GM18507 (cell line): ENCODE measurements around the gene TOX2.

Experiments used
- DNase-seq: peaks from one replicate; pipeline ENCODE4 v3.0.0; 2011; ENCODE audit warnings: low read depth; ENCODE audit not compliant: insufficient read length; ENCODE audit errors: extremely low spot score
- FAIRE-seq: peaks from 2 replicates; lab custom pipeline; 2011; peaks lifted over from hg19 to GRCh38; lab: Jason Lieb, UNC

Gene TOX2

DNA sequence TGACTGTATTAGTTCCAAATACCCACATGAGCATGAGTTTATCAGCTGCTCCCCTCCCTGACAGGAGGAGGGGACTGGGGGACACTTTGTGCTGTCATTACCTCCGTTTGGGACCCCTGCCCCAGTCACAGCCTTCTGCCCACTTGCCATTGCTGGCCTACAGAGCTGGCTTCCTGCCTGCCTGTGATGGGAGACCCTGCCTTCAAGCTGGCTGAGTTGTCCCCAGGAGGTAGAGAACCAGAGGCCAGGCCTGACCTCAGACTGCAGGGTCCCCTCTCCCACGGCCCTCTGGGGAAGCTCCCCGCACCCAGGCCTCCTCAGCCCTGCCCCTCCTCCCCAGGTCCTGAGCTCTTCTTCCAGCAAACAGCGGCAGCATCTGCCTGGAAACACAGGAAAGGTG, 166.8 kb downstream of the TOX2 start:
- DNase-seq (no peak), FAIRE-seq (no peak)

DNA sequence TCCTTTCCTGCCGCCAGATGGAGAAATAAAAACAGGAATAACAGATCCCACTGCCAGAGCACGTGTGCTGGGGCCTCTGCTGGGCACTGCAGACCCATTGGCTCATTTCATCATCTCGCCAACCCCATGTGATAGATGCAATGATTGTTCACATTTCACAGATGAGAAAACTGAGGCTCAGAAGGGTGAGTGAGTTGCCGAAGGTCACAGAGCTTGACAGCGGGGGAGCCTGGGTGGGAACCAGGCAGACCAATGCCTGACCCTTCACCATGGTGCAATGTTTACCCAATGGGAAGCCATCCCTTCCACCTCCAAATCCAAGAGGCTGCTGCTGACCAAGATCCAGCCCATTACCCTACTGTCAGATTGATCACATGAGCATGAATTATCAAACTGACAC, 167.2 kb downstream of the TOX2 start:
- no peak for DNase-seq
- FAIRE-seq, result no peak

DNA sequence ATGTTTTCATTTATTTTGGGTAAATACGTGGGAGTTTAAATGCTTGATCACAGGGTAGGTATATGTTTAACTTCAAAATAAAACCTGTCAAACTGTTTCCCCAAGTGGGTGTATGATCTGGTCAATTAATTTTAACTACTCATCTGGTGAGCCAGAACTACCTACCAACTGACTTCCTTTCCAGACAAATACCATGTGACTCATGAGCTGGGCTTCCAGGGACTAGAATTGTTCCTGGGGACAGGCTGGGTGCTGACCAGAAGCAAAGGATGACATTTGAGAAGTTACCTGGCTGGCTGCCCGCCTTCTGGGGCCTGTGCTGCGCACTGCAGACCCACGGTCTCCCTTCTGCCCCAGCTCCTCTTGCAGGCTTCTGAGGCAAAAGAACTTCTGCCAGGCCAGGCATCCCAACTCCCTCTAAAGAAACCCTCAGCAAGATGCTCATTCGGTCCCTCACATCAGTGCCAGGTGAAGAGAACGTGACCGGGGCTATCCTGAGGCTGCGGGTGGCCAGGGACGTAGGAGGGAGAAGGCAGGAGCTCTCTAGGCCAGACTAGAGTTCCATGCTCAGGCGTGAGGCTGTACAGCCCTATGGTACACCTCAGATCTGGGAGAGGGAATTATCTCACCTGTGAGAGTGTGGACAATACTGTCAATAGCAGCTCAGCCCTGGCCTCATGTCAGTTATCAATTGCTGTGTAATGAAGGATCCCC, 168.7 kb downstream of the TOX2 start:
- DNase-seq, result no peak

DNA sequence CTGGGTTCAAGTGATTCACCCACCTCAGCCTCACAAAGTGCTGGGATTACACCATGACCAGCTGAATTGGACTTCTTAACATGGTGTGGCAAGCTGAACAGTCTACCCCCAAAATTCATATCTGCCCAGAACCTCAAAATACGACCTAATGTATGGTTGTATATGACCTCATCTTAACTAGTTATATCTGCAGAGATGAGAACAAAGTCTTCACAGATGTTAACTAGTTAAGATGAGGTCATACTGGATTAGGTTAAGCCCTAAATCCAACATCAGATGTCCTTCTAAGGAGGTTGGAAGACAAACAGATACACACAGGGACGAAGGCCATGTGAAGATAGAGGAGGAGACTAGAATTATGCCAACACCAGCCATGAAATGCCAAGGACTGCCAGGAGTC, 169.8 kb downstream of the TOX2 start:
- FAIRE-seq (no peak), DNase-seq (no peak)

More for the DNA sequence above, 168.7 kb downstream of the TOX2 start:
- FAIRE-seq, result no peak

DNA sequence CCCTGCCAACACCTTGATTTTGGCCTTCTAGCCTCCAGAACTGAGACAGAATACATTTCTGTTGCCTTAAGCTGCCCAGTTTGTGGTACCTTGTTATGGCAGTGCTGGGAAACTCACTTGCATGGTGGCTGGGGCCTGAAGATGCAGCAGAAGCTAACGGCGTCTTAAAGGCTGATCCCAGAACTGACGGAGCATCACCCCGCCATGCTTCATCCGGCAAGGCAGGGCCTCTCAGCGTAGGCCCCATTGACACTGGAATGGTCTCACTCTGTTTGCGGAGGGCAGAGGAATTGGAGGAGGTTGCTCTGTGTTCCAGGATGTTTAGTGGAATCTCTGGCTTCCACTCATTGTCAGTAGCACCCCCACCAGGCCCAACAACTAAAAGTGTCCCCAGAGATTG, 170.2 kb downstream of the TOX2 start:
- DNase-seq, result no peak
- FAIRE-seq, result no peak

DNA sequence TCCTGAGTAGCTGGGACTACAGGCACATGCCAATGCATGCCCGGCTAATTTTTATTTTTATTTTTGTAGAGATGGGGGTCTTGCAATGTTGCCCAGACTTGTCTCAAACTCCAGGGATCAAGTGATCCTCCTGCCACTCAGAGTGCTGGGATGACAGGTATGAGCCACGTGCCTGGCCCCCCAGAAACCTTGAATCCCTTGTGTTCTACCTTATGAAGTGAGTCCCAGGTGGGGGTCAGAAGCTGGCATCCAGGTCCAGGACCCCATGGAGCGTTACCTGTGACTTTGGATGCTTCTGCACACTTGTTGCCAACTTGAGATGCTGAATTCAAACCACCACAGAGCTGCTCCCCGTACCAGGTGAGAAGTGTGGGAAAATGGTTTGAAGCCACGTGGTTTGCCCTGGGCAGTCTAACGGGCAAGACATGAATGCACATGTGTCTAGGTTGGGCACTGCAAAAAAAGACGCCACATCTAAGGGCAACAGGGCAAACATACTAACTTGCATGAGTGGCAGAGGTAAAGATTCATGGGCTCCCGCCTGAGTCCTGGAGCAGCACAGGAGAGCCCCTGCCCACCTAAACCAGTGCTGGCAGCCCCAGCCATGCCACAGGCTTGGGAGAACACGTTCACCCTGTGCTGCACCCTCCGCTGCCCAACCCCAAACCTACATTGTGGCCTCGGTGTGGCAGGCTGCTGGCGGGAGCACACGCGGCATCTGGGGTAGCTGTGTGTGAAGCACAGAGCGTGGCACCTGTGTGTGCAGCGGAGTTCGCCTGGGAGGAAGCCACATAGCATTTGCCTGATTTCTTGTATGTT, 171.2 kb downstream of the TOX2 start:
- FAIRE-seq, result no peak

DNA sequence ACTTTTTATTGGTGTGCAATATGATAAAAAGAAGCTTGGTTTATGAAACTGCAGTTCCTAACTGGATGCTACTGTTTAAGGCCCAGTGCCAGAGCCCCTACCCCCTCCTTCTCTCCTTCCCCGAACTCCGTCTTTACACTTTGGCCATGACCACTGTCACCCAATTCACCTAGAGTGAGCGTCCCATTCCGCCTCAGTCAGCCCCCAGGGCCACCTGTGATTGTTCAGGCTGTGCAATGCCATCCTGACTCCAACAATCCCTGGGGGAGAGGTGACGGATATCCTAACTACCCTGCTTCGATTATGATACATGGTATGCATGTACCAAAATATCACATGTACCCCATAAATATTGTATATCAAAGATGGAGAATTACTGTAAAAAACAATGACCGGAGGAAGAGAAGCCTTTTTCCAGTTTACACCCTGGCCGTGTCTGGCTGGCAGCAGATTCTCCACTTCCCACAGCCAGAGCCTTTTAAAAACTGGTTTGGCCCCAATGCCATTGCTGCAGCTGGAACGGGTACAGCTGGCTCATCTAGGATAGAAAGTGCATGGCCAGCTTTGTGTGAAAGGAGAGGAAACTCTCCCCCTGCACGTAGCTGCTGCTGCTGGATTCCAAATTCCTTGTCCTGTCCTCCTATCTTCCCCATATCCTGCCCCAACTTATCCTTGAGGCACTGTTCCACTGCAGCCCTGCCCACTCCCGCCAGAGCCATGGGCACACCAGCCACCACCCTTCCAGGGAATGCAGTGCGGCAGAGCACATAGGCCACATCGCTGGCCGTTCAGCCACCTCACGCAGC, 172.6 kb downstream of the TOX2 start:
- no peak for FAIRE-seq

More for the DNA sequence above, 171.2 kb downstream of the TOX2 start:
- no peak for DNase-seq

DNA sequence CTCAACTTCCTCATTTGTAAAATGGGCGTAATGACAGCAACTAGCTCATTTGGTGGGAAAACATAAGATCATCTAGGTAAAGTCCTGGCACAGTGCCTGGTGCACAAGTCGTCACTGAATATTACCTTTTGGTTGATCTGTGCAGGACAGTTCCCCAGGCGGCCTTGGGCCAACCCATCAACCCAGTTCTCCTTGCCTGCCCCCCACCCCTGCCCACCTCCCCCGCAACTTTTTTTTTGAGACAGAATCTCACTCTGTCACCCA, 173.1 kb downstream of the TOX2 start:
- FAIRE-seq (no peak), DNase-seq (no peak)

More for the DNA sequence above, 172.6 kb downstream of the TOX2 start:
- no peak for DNase-seq

DNA sequence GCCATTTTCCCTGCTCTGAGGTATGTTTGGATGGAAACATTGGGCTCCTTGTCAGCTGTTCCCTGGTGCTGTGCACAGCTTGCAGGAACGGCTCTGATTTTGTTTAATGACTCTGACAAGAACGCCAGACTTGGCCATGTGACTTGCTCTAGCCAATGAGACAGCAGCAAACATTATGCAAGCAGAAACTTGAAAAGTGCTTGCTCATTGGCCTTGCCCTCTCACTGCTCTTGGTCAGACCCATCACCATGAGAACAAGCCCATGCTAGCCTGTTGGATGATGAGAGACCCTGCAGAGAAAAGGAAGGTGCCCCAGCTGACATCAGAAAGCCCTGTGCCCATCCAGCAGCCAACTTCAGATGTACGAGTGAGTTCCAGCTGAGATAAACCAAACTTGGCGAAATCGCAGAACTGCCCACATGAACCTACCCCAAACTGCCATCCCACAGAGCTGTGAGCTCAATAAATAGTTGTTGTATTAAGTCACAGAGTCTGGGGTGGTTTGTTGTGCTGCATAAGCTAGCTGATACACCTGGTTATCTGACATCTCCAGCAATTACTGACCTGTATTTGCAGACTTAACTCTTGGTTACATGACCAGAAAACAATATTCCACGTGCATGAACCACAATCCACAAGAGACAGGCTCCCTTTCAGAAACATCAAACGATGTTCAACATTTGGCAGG, 175.5 kb downstream of the TOX2 start:
- FAIRE-seq (peak; percentile 75), DNase-seq (no peak)

DNA sequence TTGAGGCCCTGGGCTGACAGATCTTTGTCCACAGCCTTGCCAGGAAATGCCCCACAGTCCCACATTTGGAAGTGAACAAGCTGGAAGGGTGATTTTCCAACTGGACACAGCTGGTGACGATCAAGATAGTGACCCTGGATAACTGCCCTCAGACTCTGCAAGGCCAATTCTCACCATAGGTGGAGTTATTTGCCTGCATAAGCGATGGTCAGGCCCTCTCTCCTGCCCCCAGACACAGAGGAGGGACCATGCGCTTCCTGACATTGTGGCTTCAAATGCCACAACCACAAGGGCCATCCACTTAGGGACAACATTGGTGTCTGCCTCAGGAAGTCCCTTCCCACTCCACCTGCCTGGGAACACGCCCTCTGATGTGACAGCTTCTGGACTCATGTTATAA, 176.4 kb downstream of the TOX2 start:
- no peak for FAIRE-seq
- DNase-seq, result no peak

DNA sequence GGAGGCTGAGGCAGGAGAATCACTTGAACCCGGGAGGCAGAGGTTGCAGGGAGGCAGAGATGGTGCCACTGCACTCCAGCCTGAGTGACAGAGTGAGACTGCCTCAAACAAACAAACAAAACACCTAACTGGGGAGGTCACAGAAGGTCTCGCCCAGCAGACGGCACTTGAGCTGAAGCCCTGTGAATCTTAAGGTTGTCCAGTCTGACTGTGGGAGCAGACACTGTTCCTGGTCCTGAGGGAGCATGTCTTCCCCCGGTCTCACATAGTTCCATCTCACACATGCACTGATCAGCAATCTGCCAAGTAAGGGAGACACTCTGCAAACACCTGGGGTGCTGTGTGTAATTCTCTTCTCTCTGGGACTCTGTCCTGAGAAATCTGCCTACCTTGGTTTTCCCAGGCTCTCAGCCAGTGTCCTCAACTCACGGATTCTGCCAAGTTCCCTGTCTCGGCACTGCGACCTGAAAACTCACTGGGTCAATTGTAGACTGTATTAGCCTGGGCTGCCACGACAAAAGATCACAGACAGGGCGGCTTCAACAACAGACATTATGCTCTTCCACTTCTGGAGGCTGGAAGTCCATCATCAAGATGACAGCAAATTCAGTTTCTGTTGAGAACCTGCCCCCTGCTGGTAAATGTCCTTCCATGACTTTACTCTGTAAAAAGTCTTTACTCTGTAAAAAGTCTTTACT, 178.0 kb downstream of the TOX2 start:
- peak; percentile 68 for FAIRE-seq
- DNase-seq, result no peak

DNA sequence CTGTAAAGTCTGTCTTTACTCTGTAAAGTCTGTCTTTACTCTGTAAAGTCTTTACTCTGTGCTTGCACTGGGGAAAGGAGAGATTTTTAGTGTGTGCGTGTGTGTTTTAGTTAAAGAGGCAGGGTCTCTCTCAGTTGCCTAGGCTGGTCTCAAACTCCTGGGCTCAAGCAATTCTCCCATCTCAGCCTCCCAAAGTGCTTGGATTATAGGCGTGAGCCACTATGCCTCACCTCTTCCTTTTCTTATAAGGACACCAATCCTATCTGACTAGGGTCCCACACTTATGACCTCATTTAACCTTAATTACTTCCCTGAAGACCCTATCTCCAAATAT, 178.6 kb downstream of the TOX2 start:
- FAIRE-seq (no peak), DNase-seq (no peak)

DNA sequence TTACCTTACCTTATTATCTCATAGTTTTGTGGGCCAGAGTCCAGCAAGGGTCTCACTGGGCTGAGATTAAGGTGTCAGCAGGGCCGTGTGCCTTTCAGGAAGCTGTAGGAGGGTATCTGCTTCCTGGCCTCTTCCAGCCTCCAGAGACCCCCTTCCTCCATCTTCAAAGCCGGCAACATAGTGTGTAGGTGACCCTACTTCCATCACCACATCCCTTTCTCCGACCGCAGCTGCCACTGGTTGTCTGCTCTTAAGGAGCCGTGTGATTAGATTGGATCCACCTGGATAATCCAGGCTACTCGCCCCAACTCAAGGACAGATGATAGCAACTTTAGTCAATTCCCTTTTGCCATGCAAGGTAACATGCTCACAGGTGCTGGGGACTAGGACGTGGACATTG, 181.2 kb downstream of the TOX2 start:
- DNase-seq (no peak), FAIRE-seq (no peak)

DNA sequence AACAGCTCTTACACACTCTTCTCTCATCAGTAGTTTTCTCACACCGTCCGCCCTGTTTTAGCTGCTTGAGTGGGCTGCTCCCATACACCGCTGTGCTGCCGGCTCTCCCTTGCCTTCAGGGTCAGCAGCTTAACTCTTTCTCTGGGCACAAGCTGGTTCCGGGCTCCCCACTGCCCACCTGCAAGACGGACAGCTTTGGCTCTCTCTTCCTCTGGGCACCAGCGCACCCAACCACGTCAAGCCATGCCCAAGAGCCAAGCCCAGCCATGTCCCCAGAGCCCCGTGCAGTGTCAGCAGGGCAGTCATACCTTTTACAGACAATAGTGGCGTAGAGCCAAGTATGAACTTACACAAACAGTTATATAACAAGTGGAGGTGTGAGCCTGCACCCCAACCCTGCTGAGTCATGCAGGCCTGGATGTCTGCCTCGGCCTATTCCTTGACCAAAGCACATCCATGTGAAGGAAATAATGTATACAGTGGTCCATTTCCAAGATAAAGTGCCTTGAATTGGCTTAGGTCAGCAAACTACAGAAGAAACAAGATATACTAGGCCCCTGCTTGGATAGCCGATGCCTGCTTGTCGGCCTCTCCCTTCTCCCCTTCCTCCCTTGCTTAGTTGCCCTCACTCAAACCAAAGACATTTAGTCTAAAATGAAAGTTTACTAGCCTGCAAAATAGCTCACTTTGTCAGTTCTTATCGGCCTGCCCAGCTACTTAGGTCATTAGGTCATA, 183.0 kb downstream of the TOX2 start:
- FAIRE-seq, result no peak
- DNase-seq, result no peak

DNA sequence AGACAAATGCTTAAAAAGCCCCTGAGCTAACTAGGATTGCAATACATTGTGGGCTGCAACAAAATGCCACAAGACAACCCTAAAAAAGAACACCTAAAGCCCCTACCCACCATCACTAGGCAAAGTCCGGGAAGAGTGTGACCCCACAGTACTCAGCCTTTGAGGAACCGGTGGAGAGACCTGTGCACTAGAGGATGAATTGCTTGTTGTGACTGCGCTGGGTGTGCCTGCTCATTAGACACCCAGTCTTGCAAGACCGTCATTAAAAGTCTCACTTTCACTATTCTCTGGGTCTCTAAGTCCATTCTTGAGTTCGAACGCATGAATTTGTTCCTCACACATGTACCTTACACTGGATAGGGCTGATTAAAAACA, 183.6 kb downstream of the TOX2 start:
- FAIRE-seq (no peak), DNase-seq (no peak)

DNA sequence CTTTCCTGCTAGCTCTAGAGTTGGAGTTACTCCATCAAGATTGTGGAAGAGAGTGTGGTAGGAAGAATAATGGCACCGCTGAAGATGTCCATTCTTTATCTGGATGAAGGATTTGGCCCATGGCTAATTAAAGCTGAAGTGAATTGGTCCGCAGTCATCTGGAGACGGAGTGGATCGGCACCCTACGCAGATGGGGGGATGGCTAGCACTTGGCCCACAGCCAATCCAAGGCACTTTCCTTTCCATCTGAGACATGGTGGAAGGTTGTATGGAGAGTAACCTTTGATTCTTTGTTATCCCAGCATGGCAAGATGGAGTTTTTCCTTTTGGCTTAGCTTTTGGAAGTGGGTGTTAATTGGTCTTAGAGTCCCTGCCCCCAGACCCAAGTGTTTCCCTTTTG, 184.0 kb downstream of the TOX2 start:
- DNase-seq, result no peak
- FAIRE-seq, result no peak

DNA sequence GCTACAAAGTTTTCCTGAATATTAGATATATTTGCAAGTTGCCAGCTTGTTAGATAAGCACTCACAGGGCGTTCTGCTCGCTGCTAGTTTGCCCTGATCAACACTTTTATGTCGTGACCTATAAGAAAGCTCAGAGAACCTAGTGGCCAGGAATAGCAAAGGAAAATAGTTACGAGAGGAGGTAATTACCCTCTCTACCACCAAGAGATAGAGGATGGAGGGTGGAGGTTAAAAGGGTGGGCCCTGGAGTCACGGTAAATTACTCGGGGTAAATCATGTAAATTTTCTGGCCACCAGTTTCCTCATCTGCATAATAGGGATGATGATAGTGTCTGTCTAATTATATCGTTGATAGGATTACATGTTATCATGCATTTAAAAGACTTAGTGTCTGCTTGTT, 185.2 kb downstream of the TOX2 start:
- no peak for DNase-seq
- no peak for FAIRE-seq

DNA sequence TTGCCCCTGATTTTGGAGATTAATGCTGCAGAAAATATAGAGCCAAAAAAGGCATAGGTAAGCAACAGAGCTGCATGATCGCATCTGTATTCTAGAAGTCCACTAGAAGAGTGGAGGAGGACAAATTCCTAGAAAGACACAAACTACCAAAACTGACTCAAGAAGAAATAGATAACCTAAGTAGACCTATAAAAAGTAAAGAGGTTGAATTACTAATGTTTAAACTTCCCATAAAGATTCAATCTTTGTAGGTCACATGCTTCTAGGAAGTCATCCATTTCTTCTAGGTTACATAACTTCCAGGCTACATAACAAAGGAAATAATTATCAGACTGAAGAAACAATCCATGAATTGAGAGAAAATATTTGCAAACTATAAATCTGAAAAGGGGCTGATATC, 187.9 kb downstream of the TOX2 start:
- FAIRE-seq, result no peak
- no peak for DNase-seq
